C4-2B (cell line): Measurements from ENCODE around the gene PPP4R3A.
A peak's percentile ranks its signal among the peaks of the same experiment; 100 is the strongest.
"Not testable (repeated sequence)": the region's sequence is repeated elsewhere in the genome, so short reads cannot be mapped to it uniquely, and the experiment has no call there.

ENCODE experiments used
- H3K27ac ChIP-seq: fragments of 450-650 bp; 2 replicates; pipeline ENCODE4 v1.5.1; 2017
- ZFX ChIP-seq: fragments of 450-650 bp; IDR thresholded peaks from 2 replicates; pipeline ENCODE4 v1.6.1; 2017
- TF ChIP-seq, protein P1 (sequence below): fragments of 450-650 bp; conservative IDR thresholded peaks from 2 replicates; pipeline ENCODE4 v1.5.1; 2017; ENCODE audit warnings: mild to moderate bottlenecking

The PPP4R3A gene

DNA sequence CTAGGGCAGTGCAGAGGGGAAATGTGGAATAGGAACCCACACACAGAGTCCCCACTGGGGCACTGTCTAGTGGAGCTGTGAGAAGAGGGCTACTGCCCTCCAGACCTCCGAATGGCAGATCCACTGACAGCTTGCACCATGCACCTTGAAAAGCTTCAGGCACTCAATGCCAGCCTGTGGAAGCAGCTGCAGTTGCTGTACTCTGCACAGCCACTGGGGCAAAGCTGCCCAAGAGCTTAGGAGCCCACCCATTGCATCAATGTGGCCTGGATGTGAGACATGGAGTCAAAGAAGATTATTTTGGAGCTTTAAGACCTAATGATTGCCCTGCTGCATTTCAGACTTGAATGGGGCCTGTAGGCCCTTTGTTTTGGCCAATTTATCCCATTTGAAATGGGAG is 70.8 kb downstream of the PPP4R3A start:
- H3K27ac ChIP-seq, result no peak overlapping the region
- TF ChIP-seq, protein P1, sequence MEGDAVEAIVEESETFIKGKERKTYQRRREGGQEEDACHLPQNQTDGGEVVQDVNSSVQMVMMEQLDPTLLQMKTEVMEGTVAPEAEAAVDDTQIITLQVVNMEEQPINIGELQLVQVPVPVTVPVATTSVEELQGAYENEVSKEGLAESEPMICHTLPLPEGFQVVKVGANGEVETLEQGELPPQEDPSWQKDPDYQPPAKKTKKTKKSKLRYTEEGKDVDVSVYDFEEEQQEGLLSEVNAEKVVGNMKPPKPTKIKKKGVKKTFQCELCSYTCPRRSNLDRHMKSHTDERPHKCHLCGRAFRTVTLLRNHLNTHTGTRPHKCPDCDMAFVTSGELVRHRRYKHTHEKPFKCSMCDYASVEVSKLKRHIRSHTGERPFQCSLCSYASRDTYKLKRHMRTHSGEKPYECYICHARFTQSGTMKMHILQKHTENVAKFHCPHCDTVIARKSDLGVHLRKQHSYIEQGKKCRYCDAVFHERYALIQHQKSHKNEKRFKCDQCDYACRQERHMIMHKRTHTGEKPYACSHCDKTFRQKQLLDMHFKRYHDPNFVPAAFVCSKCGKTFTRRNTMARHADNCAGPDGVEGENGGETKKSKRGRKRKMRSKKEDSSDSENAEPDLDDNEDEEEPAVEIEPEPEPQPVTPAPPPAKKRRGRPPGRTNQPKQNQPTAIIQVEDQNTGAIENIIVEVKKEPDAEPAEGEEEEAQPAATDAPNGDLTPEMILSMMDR, result no peak; the same call in 1 of the 2 replicates
- no peak for TF ChIP-seq ZFX

DNA sequence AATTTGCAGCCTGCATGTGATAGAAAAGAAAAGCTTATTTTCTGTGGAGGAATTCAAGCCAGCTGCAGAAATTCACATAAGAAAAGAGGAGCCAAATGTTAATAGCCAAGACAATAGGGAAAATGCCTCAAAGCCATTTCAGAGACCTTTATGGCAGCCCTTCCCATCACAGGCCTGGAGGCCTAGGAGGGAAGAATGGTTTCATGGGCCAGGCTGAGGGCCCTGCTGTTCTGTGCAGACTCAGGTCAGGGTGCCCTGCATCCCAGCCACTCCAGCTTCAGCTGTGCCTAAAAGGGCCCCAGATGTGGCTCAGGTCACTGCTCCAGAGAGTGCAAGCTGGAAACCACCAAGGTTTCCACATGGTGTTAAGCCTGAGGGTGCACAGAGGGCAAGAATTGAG is 71.3 kb downstream of the PPP4R3A start:
- TF ChIP-seq, protein P1, result no peak
- TF ChIP-seq ZFX, result no peak
- no peak overlapping the region for H3K27ac ChIP-seq

DNA sequence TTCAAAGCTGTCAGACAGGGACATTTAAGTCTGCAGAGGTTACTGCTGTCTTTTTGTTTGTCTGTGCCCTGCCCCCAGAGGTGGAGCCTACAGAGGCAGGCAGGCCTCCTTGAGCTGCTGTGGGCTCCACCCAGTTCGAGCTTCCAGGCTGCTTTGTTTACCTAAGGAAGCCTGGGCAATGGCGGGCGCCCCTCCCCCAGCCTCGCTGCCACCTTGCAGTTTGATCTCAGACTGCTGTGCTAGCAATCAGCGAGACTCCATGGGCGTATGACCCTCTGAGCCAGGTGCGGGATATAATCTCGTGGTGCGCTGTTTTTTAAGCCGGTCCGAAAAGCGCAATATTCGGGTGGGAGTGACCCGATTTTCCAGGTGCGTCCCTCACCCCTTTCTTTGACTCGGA is 73.8 kb downstream of the PPP4R3A start:
- not testable (repeated sequence) for H3K27ac ChIP-seq

DNA sequence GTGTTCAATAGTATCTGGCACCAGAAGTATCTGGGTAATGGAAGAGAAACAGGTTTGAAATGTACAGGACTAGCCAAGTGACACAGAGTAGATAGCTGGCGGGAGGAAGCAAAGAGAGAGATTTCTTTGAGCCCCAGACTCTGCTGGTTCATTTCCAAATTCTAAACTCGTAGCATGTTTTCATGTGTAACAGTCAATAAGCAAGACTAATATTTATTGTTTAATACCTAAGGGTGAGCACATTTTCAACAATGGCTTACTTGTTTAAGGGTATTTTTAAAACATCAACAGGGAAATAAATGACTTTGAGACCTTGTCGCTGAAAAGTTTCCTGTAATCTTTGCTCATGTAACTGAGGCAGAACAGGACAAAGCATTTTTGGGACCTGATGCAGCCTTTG is 80.7 kb downstream of the PPP4R3A start:
- H3K27ac ChIP-seq, result no peak overlapping the region
- no peak for TF ChIP-seq ZFX
- TF ChIP-seq, protein P1, result no peak

DNA sequence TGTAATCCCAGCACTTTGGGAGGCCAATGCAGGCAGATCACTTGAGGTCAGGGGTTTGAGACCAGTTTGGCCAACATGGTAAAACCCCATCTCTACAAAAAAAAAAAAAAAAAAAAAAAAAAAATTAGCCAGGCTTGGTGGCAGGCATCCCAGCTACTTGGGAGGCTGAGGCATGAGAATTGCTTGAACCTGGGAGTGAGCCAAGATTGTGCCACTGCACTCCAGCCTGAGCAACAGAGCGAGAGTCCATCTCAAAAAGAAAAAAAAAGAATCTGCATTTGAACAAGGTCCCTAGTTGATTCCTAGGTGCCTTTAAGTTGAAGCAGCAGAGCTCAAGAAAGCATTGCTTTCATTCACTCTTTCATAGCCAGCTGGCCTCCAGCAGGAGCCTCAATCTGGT is 81.2 kb downstream of the PPP4R3A start:
- not testable (repeated sequence) for H3K27ac ChIP-seq

DNA sequence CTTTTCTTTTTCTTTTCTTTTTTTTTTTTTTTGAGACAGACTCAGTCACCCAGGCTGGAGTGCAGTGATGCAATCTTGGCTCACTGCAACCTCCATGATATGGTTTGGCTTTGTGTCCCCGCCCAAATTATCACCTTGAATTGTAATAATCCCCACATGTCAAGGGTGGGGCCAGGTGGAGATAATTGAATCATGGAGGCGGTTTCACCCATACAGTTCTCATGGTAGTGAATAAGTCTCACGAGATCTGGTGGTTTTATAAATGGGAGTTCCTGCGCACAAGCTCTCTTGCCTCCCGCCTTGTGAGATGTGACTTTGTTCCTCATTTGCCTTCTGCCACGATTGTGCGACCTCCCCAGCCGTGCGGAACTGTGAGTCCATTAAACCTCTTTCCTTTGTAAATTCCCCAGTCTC is 84.6 kb downstream of the PPP4R3A start:
- not testable (repeated sequence) for H3K27ac ChIP-seq

DNA sequence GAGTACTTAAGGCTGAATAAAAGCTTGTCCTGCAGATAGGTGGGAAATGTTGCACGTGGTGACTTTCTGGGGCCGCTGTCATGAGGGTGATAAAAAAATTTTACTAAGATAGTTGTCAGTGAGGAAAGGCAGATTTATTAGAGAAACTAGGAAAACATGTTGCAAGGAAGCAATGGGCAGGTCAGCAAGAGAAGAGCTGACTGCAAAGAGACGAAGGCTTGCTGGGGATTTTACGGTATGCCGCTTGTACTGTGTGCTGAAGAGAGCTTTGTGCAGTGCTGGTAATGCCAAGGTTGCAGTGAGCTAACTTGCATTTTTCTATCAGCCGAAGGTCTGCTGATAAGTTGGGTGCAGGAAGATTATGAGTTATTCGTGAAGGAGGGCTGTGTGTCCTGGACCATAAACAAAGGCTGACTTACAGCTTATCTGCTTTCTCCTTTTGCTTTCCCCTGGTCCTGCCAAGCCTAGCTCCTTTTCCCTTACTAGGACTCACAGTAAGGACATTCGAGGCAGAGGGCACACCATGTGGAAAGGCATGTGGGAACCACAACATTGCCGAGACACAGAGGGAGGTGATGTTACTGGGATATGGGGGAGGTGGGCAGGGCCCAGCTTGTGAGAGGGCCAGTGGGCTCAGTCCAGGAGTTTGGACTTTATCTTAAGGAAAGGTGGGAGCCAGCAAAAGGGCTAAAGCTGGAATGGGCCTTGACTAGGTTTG is 85.1 kb downstream of the PPP4R3A start:
- no peak for TF ChIP-seq ZFX
- TF ChIP-seq, protein P1, result no peak
- no peak overlapping the region for H3K27ac ChIP-seq

DNA sequence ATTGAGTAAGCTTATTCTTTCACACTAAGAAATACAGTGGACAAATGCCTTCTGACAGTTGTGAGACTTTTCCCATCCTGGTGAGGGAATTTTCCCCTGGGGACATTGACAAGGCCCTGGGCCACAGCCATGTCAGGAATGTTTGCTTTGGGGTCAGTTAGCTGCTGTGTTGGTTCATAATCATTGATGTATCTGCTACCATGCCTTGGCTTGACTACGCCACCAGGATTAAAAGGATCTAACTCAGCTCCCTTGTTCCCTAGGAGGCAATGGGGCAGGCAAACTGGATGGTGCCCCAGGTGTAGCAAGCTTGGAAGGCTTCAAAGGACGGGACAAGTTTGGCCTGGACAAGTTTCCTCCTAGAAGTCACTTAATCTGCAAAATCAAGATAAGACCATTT is 89.4 kb downstream of the PPP4R3A start:
- TF ChIP-seq, protein P1, result no peak
- no peak for TF ChIP-seq ZFX
- no peak overlapping the region for H3K27ac ChIP-seq

DNA sequence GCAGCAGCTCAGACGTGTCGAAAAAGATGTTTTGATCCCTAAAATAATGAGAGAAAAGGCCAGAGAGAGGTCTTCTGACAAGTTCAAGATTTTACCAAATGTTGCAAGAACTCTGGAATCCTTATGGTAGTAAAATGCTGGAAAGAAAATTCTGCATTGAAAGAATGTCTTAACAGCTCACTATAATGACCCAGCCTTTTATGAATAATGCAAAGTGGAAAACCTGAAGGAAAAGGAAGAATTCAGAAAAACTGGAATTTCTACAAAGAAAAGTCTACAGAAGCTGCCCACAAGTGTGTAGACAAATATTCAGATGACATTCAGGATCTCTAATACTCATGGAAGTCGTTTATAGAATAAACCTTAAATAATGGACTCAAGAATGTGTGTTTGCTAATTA is 90.7 kb downstream of the PPP4R3A start:
- H3K27ac ChIP-seq, result no peak overlapping the region
- TF ChIP-seq ZFX, result no peak

DNA sequence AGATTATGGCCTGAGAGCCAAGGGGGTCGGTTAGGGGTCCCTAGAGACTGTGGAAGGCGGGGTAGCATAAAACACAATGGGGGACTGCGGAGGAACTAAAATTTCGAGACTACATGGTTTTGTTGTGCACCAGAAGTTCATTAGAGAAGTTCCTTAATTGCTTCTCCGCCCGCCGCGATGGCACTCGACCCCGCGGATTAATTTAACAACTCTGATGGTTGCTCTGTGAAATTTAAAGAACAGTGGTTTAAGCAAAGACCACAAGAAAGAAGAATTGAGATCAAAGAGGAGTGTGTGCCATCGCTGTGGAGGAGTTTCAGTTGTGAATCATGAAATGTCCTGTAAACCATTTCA is 91.1 kb downstream of the PPP4R3A start:
- TF ChIP-seq, protein P1, result peak; percentile 85
- no peak for TF ChIP-seq ZFX
- peak overlapping the region; percentile 98 for H3K27ac ChIP-seq
